KMS-11 (cell line): ENCODE measurements around the gene ST7.

Experiments used
- H2AFZ ChIP-seq: fragments of 200-600 bp; sonication (generic); 2 replicates; pipeline ENCODE4 v1.6.1; 2016; ENCODE audit warnings: antibody characterized with exemption, mixed run types, low read depth
- H3K27ac ChIP-seq: fragments of 200-600 bp; sonication (generic); 2 replicates; pipeline ENCODE4 v1.6.1; 2016; ENCODE audit warnings: mild to moderate bottlenecking, mixed run types
- H3K27me3 ChIP-seq: fragments of 200-600 bp; sonication (generic); 2 replicates; pipeline ENCODE4 v1.6.1; 2017; ENCODE audit warnings: mild to moderate bottlenecking, low read depth, mixed run types, moderate library complexity; ENCODE audit not compliant: insufficient read depth
- H3K36me3 ChIP-seq: fragments of 200-600 bp; sonication (generic); 2 replicates; pipeline ENCODE4 v1.6.1; 2017; ENCODE audit warnings: mild to moderate bottlenecking, mixed run types; ENCODE audit not compliant: insufficient read depth
- H3K4me1 ChIP-seq: fragments of 200-600 bp; sonication (generic); 2 replicates; pipeline ENCODE4 v1.6.1; 2016; ENCODE audit warnings: mild to moderate bottlenecking, low read depth, mixed run types; ENCODE audit not compliant: poor library complexity, severe bottlenecking
- H3K4me2 ChIP-seq: fragments of 200-600 bp; sonication (generic); 2 replicates; pipeline ENCODE4 v1.7.0; 2016; ENCODE audit warnings: mild to moderate bottlenecking, mixed run types
- H3K4me3 ChIP-seq: fragments of 200-600 bp; sonication (generic); IDR thresholded peaks from 2 replicates; pipeline ENCODE4 v1.6.1; 2017; ENCODE audit warnings: low read depth, low read length, mixed read lengths; ENCODE audit not compliant: insufficient read depth
- H3K79me2 ChIP-seq: fragments of 200-600 bp; sonication (generic); 2 replicates; pipeline ENCODE4 v1.6.1; 2016; ENCODE audit warnings: low read depth, mixed run types; ENCODE audit not compliant: insufficient read depth
- H3K9ac ChIP-seq: fragments of 200-600 bp; sonication (generic); 2 replicates; pipeline ENCODE4 v1.6.1; 2016; ENCODE audit warnings: mild to moderate bottlenecking, mixed run types
- H4K20me1 ChIP-seq: fragments of 200-600 bp; sonication (generic); 2 replicates; pipeline ENCODE4 v1.6.1; 2016; ENCODE audit warnings: mild to moderate bottlenecking, mixed run types; ENCODE audit not compliant: insufficient read depth
- CTCF ChIP-seq: fragments of 200-600 bp; sonication (generic); conservative IDR thresholded peaks from 2 replicates; pipeline ENCODE4 v1.6.1; 2017; ENCODE audit warnings: low read depth, mild to moderate bottlenecking, antibody characterized with exemption, low read length, moderate library complexity, mixed read lengths

ST7 gene

DNA sequence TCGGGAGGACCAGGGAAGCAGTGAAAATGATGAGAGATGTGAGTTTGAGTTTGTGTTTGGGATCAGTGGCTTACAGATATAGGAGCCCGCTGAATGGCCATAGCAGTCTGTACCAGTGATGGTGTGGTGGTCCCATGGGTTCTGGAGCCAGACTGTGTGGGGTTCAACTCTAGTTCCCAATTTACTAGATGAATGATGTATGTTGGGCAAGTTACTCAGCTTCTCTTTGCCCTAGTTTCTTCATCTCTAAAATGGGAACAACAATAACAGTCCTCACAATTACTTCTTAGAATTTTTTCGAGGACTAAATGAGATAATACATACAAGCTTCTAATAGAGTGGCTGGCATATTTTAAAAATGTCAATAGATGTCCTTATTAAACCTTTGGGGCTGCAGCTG, 185.2 kb downstream of the ST7 start:
- Histone ChIP-seq H3K79me2 (no peaks in the 10 kb centered on the region), H2AFZ (no peak overlapping the region), H4K20me1 (no peaks in the 10 kb centered on the region), H3K4me1 (peaks cover 3% of the 10 kb centered on the region), H3K9ac (no peak overlapping the region), H3K27ac (no peak overlapping the region), H3K4me2 (no peak overlapping the region), H3K4me3 (no peak overlapping the region), H3K27me3 (no peaks in the 10 kb centered on the region), H3K36me3 (no peaks in the 10 kb centered on the region)
- TF ChIP-seq CTCF = no peak

DNA sequence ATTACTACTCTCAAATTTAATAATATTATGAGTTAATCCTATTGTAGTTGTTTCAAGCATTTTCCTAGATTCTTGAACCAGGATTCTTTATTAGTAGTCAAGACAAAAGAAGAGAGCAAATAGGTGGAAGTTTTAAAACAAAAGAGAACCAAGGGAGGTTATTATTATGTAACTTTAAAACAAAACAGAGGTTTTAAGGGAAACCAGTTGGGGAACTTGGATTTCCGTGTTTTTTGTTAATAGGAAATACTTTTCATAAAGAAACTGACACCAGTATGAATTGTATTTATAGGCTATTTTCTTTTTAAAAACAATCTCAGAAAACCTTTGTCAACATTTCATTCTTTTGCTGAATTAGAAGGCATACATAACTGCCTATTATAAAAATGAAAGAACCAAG, 185.7 kb downstream of the ST7 start:
- no peak for TF ChIP-seq CTCF
- Histone ChIP-seq H3K36me3 (no peaks in the 10 kb centered on the region), H3K9ac (no peak overlapping the region), H3K79me2 (no peaks in the 10 kb centered on the region), H2AFZ (no peak overlapping the region), H3K4me2 (no peak overlapping the region), H3K27ac (no peak overlapping the region), H3K4me1 (peaks cover 3% of the 10 kb centered on the region), H4K20me1 (no peaks in the 10 kb centered on the region), H3K27me3 (no peaks in the 10 kb centered on the region), H3K4me3 (no peak overlapping the region)

DNA sequence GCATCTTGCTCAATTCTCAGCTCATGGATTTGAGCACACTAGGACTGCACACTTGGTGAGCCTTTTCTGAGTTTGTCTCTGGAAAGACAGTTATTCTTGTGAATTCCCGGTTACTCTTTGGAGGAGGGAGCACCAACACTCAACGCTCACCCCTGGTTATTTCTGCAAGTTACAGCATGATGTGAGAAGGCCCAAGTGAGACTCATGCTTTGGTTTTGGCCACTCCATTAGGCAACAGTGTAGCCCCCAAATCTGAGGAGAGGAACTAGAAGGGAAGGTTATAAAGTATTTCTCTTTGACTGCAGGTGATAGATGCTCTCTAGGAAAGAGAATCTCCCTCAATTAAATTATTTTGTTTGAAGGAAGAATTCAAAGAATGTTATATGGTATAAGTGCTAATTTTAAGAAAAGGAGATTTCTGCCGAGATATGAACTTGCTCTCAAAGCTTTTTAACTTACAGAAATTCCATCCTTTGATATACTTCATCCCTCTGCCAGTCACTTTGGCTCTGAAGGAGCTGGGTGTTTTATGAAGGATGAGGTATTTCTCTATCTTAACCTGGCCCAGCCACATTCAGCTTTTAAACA, 186.2 kb downstream of the ST7 start:
- H2AFZ ChIP-seq = no peak overlapping the region
- H3K79me2 ChIP-seq = no peaks in the 10 kb centered on the region
- no peaks in the 10 kb centered on the region for H3K36me3 ChIP-seq
- TF ChIP-seq CTCF = no peak
- no peaks in the 10 kb centered on the region for H4K20me1 ChIP-seq
- H3K4me1 ChIP-seq = peaks cover 3% of the 10 kb centered on the region
- H3K9ac ChIP-seq = no peak overlapping the region
- no peak overlapping the region for H3K27ac ChIP-seq
- no peak overlapping the region for H3K4me2 ChIP-seq
- H3K4me3 ChIP-seq = no peak overlapping the region
- H3K27me3 ChIP-seq = no peaks in the 10 kb centered on the region

- no peaks in the 10 kb centered on the region for H3K27me3 ChIP-seq
Measured at GRCh38 chr7:117140921-117141320, 187.6 kb downstream of the ST7 start.

More at GRCh38 chr7:117140921-117141320, 187.6 kb downstream of the ST7 start:
- Histone ChIP-seq H3K4me2 (no peak overlapping the region), H3K27ac (no peak overlapping the region), H4K20me1 (no peaks in the 10 kb centered on the region), H2AFZ (no peak overlapping the region), H3K79me2 (no peaks in the 10 kb centered on the region), H3K9ac (no peak overlapping the region), H3K36me3 (no peaks in the 10 kb centered on the region), H3K4me3 (no peak overlapping the region), H3K4me1 (no peaks in the 10 kb centered on the region)
- TF ChIP-seq CTCF = no peak
